Lower leg skin (tissue), 4 donors: ENCODE measurements around the gene SORBS2. TPM values are rescaled to one million over a fixed set of nuclear protein-coding genes. Genes with fewer than 3 reads are reported as not detected.
"Not testable (repeated sequence)": the region's sequence is repeated elsewhere in the genome, so short reads cannot be mapped to it uniquely, and the experiment has no call there.

ENCODE experiments used
- DNase-seq, 2 donors: peaks; one replicate each; pipeline ENCODE4 v3.0.0-alpha.2; 2019; ENCODE audit warnings: low spot score in 2 of 2
- H3K4me3 ChIP-seq: fragments of 200-600 bp; sonication (generic); 2 replicates; pipeline ENCODE4 v1.5.1; 2017; ENCODE audit warnings: mild to moderate bottlenecking, low read depth; ENCODE audit not compliant: poor library complexity, severe bottlenecking
- POLR2A ChIP-seq, 2 donors: fragments of 450-650 bp; IDR thresholded peaks; one replicate each; pipeline ENCODE4 v1.6.1; 2016 to 2017; ENCODE audit warnings: antibody characterized with exemption in 2 of 2, mild to moderate bottlenecking in 1 of 2, moderate library complexity in 1 of 2
- WGBS, 2 donors: methylation state at CpG; one replicate each; pipeline ENCODE4 v1.1.5; 2018; 5-methylcytosine and 5-hydroxymethylcytosine counted together
- intact Hi-C: fragments of 100-400 bp; cut with DNase I; formaldehyde crosslinking; loops from one replicate; pipeline ENCODE4 v1.15.0; 2023; ENCODE audit warnings: low total_unique reads
- total RNA-seq, 4 donors: library from RNA; depleted of rRNA; stranded (reverse); fragments of >200 nt; gene quantifications; one replicate each; pipeline ENCODE4 v1.1.0, GENCODE V29; 2016
- TF ChIP-seq, protein P1 (sequence below), 3 donors: fragments of 450-650 bp; IDR thresholded peaks; one replicate each; pipeline ENCODE4 v1.5.1; 2016; ENCODE audit warnings: antibody characterized with exemption in 3 of 3, mild to moderate bottlenecking in 3 of 3, moderate library complexity in 2 of 3

Gene SORBS2
- 10 to 100 TPM; 10.5 to 34.7 (median 20.6) TPM for total RNA-seq

GRCh38 chr4:185811509-185812364 lies at the start of gene SORBS2:
TSS of gene SORBS2 (minus strand) at chr4:185812194. CDS start at chr4:185690571, 121,623 bp downstream.
- H3K4me3 ChIP-seq: no peak within 1 kb of the TSS
- no peak for TF ChIP-seq POLR2A (IDR thresholded peaks at IDR 0.05)
- TF ChIP-seq, protein P1, sequence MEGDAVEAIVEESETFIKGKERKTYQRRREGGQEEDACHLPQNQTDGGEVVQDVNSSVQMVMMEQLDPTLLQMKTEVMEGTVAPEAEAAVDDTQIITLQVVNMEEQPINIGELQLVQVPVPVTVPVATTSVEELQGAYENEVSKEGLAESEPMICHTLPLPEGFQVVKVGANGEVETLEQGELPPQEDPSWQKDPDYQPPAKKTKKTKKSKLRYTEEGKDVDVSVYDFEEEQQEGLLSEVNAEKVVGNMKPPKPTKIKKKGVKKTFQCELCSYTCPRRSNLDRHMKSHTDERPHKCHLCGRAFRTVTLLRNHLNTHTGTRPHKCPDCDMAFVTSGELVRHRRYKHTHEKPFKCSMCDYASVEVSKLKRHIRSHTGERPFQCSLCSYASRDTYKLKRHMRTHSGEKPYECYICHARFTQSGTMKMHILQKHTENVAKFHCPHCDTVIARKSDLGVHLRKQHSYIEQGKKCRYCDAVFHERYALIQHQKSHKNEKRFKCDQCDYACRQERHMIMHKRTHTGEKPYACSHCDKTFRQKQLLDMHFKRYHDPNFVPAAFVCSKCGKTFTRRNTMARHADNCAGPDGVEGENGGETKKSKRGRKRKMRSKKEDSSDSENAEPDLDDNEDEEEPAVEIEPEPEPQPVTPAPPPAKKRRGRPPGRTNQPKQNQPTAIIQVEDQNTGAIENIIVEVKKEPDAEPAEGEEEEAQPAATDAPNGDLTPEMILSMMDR (IDR thresholded peaks at IDR 0.05): no peak
- WGBS, 2 donors: 46 to 50% methylated on average over 20 of the region's 20 CpGs
- no peak for DNase-seq
- intact Hi-C loops: no loop called here

DNA sequence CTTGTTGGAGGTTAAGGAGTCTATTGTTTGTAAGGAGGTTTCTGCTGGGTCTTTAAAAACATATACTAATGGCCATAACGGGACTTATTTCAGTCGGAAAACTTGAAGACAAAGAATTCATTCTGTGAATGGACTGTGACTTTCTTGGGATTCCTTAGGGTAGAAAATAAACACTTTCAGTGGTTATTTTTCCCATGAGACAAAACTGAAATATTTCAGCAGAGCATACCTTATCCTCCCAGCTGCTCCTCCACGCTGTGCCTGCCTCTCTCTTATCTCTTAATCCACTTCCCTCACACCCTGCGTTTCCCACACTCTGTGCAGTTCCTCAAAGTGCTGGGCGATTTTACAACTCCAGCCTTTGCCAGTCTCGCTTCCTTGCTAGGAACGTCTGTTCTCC lies 47.1 kb upstream of the SORBS2 start:
- no peak overlapping the region for H3K4me3 ChIP-seq
- whole genome bisulfite sequencing, 2 donors: 50 to 62% methylated on average over 7 of the region's 7 CpGs
- no peak for TF ChIP-seq POLR2A (IDR thresholded peaks at IDR 0.05)
- no peak for DNase-seq
- intact Hi-C loops: no loop called here

DNA sequence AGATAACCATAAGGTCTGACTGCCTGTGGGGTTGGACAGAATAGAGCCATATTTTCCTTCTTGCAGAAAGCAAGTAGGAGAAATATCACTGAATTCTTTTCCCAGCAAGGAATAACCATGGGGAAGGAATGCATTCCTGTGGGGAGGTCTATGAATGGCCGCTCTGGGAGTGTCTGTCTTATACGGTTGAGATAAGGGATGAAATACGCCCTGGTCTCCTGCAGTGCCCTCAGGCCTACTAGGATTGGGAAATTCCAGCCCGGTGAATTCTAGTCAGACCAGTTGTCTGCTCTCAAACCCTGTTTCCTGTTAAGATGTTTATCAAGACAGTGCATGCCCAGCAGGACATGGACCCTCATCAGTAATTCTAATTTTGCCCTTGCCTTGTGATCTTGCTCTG lies 45.6 kb upstream of the SORBS2 start:
- intact Hi-C loops, DNase-seq, H3K4me3 ChIP-seq: not testable (repeated sequence)
- WGBS, 2 donors: 50 to 55% methylated on average over 4 of the region's 4 CpGs

DNA sequence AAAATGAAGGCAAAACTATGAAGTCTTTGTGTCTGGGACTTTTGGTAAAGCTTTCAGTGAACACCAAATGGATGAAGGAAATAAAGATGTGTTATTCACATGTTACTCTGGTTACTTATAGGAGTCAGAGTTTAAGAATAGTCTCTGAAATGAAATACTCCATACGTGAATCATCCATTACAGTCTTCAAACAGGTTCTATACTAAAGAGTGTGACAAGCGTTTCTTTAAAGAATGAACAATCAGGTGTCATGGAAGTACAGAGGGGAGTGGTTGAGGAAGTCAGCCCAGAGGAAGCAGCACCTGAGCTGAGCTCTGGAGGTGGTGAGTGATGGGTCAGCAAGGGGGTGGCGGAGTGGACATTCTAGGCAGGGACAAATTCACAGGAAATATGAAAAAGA lies 41.8 kb upstream of the SORBS2 start:
- TF ChIP-seq, protein P1 (IDR thresholded peaks at IDR 0.05): no peak
- no peak for TF ChIP-seq POLR2A (IDR thresholded peaks at IDR 0.05)
- intact Hi-C loops: no loop called here
- no peak overlapping the region for H3K4me3 ChIP-seq
- DNase-seq: no peak
- WGBS, 2 donors: 82 to 88% methylated on average over 3 of the region's 3 CpGs

DNA sequence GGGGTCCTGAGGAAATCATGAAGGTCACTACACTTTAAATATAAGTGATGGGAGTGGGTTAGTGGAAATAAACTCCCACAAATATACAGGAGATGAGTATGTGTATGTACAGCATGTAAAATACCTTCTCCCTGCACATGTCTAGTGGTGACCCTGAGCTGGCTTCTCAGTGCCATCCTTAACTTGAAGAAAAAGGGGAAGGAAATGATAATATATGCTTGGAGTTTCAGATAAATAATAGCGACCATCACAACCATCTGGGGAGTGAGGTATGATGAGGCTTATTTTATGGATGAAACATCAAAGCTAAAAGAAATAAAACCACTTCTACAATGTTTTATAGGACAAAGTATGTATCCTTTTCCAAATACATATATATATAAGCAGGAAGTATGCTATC lies 41.0 kb upstream of the SORBS2 start:
- 58 to 74% methylated on average over 1 of the region's 1 CpG for WGBS, 2 donors
- TF ChIP-seq POLR2A (IDR thresholded peaks at IDR 0.05): no peak
- TF ChIP-seq, protein P1 (IDR thresholded peaks at IDR 0.05): no peak

GRCh38 chr4:185849664-185850550 lies 37.9 kb upstream of the SORBS2 start:
- intact Hi-C loops: no loop called here
- TF ChIP-seq POLR2A (IDR thresholded peaks at IDR 0.05): no peak
- TF ChIP-seq, protein P1 (IDR thresholded peaks at IDR 0.05): no peak
- DNase-seq: peak in 1 of 2 donors; percentile 61
- H3K4me3 ChIP-seq: no peak overlapping the region
- 40 to 46% methylated on average over 8 of the region's 8 CpGs for WGBS, 2 donors

More for the DNA sequence above, 41.0 kb upstream of the SORBS2 start:
- no peak for DNase-seq
- no peak overlapping the region for H3K4me3 ChIP-seq
- intact Hi-C loops: no loop called here
